GM12878 (cell line): Measurements from ENCODE around the gene NRXN3. TPM values are rescaled to one million over a fixed set of nuclear protein-coding genes. Genes with fewer than 3 reads are reported as not detected.
"Not testable (repeated sequence)": the region's sequence is repeated elsewhere in the genome, so short reads cannot be mapped to it uniquely, and the experiment has no call there.

Experiments
- ATAC-seq: fragments of 200-7000 bp; cut with Tn5 transposase; 3 replicates; pipeline ENCODE4 v1.9.1; 2020; ENCODE audit warnings: mild to moderate bottlenecking, moderate library complexity
- BruUV-seq: library from RNA; stranded (reverse); fragments of 400-500 nt; replicated peaks from 2 replicates; lab custom pipeline; 2021; lab: Mats Ljungman, UMichigan
- CTCF ChIA-PET: fragments of 300-600 bp; sonication (Branson Sonifier 250); formaldehyde crosslinking; extraction: SDS; loops from one replicate; lab custom pipeline; 2021; ENCODE audit warnings: inconsistent platforms; lab: Yijun Ruan, JAX
- POLR2A ChIA-PET: fragments of 350-600 bp; formaldehyde crosslinking; extraction: SDS; loops from one replicate; lab custom pipeline; 2021; ENCODE audit warnings: inconsistent platforms; lab: Charles Lee
- RAD21 ChIA-PET: fragments of 300-600 bp; sonication (Branson Sonifier 250); formaldehyde crosslinking; loops from one replicate; lab custom pipeline; 2023; ENCODE audit warnings: antibody characterized with exemption; ENCODE audit not compliant: unreplicated experiment; lab: Charles Lee
- SMC1A ChIA-PET: fragments of 300-600 bp; sonication (Branson Sonifier 250); formaldehyde crosslinking; loops from one replicate; lab custom pipeline; 2023; ENCODE audit not compliant: unreplicated experiment, uncharacterized antibody; lab: Charles Lee
- DNase-seq: peaks from one replicate; pipeline ENCODE4 v3.0.0-alpha.2; 2011; ENCODE audit warnings: low read depth, low spot score
- FAIRE-seq: peaks from 3 replicates; lab custom pipeline; 2011; peaks lifted over from hg19 to GRCh38; lab: Jason Lieb, UNC
- H2AFZ ChIP-seq: 2 replicates; pipeline ENCODE4 v1.6.0; 2011; ENCODE audit warnings: low read depth, low read length, control low read depth; ENCODE audit not compliant: control insufficient read depth
- H3K27ac ChIP-seq: 2 replicates; pipeline ENCODE4 v1.5.1; 2011; ENCODE audit warnings: control low read depth; ENCODE audit not compliant: control insufficient read depth, insufficient read depth
- H3K27me3 ChIP-seq, 2 experiments: replicated peaks in 1 of 2; 2 replicates each; pipeline versions ENCODE4 v1.6.0 to v1.6.1; 2011; ENCODE audit warnings: low read length in 1 of 2; ENCODE audit not compliant: control insufficient read depth in 2 of 2, insufficient read depth in 2 of 2
- H3K36me3 ChIP-seq, 2 experiments: 2 replicates each; pipeline ENCODE4 v1.5.1; 2011; ENCODE audit warnings: low read length in 1 of 2; ENCODE audit not compliant: control insufficient read depth in 2 of 2, insufficient read depth in 2 of 2
- H3K4me1 ChIP-seq: 2 replicates; pipeline ENCODE4 v1.6.1; 2011; ENCODE audit warnings: mild to moderate bottlenecking, low read length, moderate library complexity, mixed read lengths; ENCODE audit not compliant: control insufficient read depth, insufficient read depth
- H3K4me2 ChIP-seq: 2 replicates; pipeline ENCODE4 v1.6.0; 2011; ENCODE audit warnings: control low read depth; ENCODE audit not compliant: control insufficient read depth, insufficient read depth
- H3K4me3 ChIP-seq: fragments of 200-600 bp; sonication (generic); 2 replicates; pipeline ENCODE4 v1.5.1; 2016
- H3K79me2 ChIP-seq: 2 replicates; pipeline ENCODE4 v1.6.0; 2011; ENCODE audit warnings: low read length; ENCODE audit not compliant: control insufficient read depth, insufficient read depth
- H3K9ac ChIP-seq: 2 replicates; pipeline ENCODE4 v1.8.0; 2011; ENCODE audit warnings: low read length, control low read depth, mixed read lengths; ENCODE audit not compliant: control insufficient read depth, insufficient read depth
- H3K9me3 ChIP-seq: replicated peaks from 3 replicates; pipeline ENCODE4 v1.5.1; 2011; ENCODE audit warnings: mild to moderate bottlenecking, low read length; ENCODE audit not compliant: control insufficient read depth, insufficient read depth
- H4K20me1 ChIP-seq: 2 replicates; pipeline ENCODE4 v1.6.0; 2011; ENCODE audit not compliant: control insufficient read depth, insufficient read depth
- BCL3 ChIP-seq: IDR thresholded peaks from 2 replicates; pipeline ENCODE4 v1.6.1; 2011; ENCODE audit warnings: borderline replicate concordance, low read depth, mild to moderate bottlenecking, moderate library complexity, low read length; ENCODE audit not compliant: insufficient read depth, poor library complexity, severe bottlenecking
- MAX ChIP-seq: IDR thresholded peaks from 2 replicates; pipeline ENCODE4 v1.6.1; 2012; ENCODE audit warnings: low read depth, low read length, improper control_type of control experiment
- POLR2A ChIP-seq: IDR thresholded peaks from 2 replicates; pipeline ENCODE4 v1.6.1; 2011; ENCODE audit warnings: low read depth, mild to moderate bottlenecking, low read length
- POU2F2 ChIP-seq: IDR thresholded peaks from 3 replicates; pipeline ENCODE4 v1.6.1; 2011; ENCODE audit warnings: low read depth, mild to moderate bottlenecking, low read length, borderline replicate concordance
- SMARCA5 ChIP-seq: fragments of 450-650 bp; IDR thresholded peaks from 2 replicates; pipeline ENCODE4 v1.6.1; 2017; ENCODE audit warnings: mild to moderate bottlenecking
- SP1 ChIP-seq: IDR thresholded peaks from one replicate; pipeline ENCODE4 v1.6.1; 2011; ENCODE audit warnings: low read depth, low read length
- TCF12 ChIP-seq: IDR thresholded peaks from 2 replicates; pipeline ENCODE4 v1.6.1; 2011; ENCODE audit warnings: low read depth, mild to moderate bottlenecking, low read length
- WGBS: methylation state at CpG from one replicate; pipeline ENCODE4 v1.1.6; 2016; ENCODE audit warnings: low lambda C conversion rate; ENCODE audit not compliant: insufficient replicate concordance, insufficient coverage; ENCODE audit errors: missing lambda C conversion rate; 5-methylcytosine and 5-hydroxymethylcytosine counted together
- in situ Hi-C: fragments of 300-500 bp; cut with MboI; formaldehyde crosslinking; loops from 9 replicates; pipeline ENCODE4 v1.14.3; 2018; ENCODE audit warnings: mixed read lengths
- intact Hi-C: fragments of 100-400 bp; cut with micrococcal nuclease; formaldehyde crosslinking; loops from one replicate; pipeline ENCODE4 v1.14.2; 2022; ENCODE audit not compliant: unreplicated experiment
- polyA plus RNA-seq, 11 experiments: library from polyadenylated mRNA; depleted of rRNA in 4 of 11; unstranded in 6 of 11; stranded (reverse) in 5 of 11; fragments of >200 nt; fragmentation: Nextera tagmentation in 4 of 11; fragmentation: Illumina TruSeq in 1 of 11; extraction: Ambion mirVana in 4 of 11; extraction: Trizol in 1 of 11; gene quantifications; 1 replicate in 1 of 11; 2 replicates in 10 of 11; pipeline versions ENCODE4 v1.2.1 to v1.2.3, GENCODE V29; 2011 to 2016; ENCODE audit warnings: inconsistent platforms in 2 of 11, missing spikeins in 2 of 11, low read depth in 1 of 11
- total RNA-seq, 4 experiments: library from RNA; depleted of rRNA in 3 of 4; stranded (reverse); fragments of >200 nt in 3 of 4; fragmentation: Illumina TruSeq in 1 of 4; extraction: Trizol in 1 of 4; gene quantifications; 2 replicates each; pipeline versions ENCODE4 v1.2.1 to v1.2.3, GENCODE V29; 2013 to 2021

NRXN3 gene
- total and polyA plus RNA-seq, 10 of the 15 experiments (the other 5 are each of a cell fraction or from before 2014, with no cell fraction given) = 0.52 to 3.3 (median 1.4) TPM

- no peak for DNase-seq
- intact Hi-C loops = no loop called here
- ChIA-PET SMC1A (no interaction called here), RAD21 (no interaction called here), POLR2A (no interaction called here), CTCF (no interaction called here)
- H3K36me3 ChIP-seq = no peaks in the 10 kb centered on the region
- no peak overlapping the region for H2AFZ ChIP-seq
- in situ Hi-C loops = no loop called here
- no peaks in the 10 kb centered on the region for H3K9me3 ChIP-seq
- H3K9ac ChIP-seq = no peak overlapping the region
- no peaks in the 10 kb centered on the region for H3K4me1 ChIP-seq
- TF ChIP-seq BCL3 = no peak
- no peak for TF ChIP-seq POLR2A
- TF ChIP-seq TCF12 = no peak
- TF ChIP-seq MAX = no peak
- TF ChIP-seq SP1 = no peak
- TF ChIP-seq POU2F2 = no peak
- no peak for TF ChIP-seq SMARCA5
- ATAC-seq = no peak
- WGBS = 38% methylated on average over 2 of the region's 2 CpGs
- BruUV-seq = no TSS peak
- H3K27ac ChIP-seq = no peak overlapping the region
- FAIRE-seq = no peak
- H3K27me3 ChIP-seq = no peaks in the 10 kb centered on the region
- no peaks in the 10 kb centered on the region for H4K20me1 ChIP-seq
- no peak overlapping the region for H3K4me2 ChIP-seq
- no peaks in the 10 kb centered on the region for H3K79me2 ChIP-seq
- H3K4me3 ChIP-seq = no peak overlapping the region
These were observed 933.6 kb downstream of the NRXN3 start for GRCh38 chr14:79103764-79104163.

DNA sequence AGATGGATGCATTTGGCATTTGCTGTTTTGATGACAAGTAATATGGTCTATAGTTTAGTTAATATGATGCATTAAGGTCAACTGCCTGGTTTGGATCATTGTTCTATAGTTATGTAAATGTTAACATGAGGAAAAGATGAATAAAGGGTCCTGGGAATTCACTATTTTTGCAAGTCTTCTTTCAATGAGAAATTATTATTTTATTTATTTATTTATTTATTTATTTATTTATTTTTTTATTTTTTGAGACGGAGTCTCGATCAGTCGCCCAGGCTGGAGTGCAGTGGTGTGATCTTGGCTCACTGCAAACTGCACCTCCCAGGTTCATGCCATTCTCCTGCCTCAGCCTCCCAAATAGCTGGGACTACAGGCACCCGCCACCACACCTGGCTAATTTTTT is 940.4 kb downstream of the NRXN3 start:
- ATAC-seq, H3K4me2 ChIP-seq, intact Hi-C loops, FAIRE-seq, in situ Hi-C loops, H3K27ac ChIP-seq, BruUV-seq, H4K20me1 ChIP-seq, H3K36me3 ChIP-seq, SMC1A ChIA-PET, H3K9me3 ChIP-seq, H3K79me2 ChIP-seq, H3K4me1 ChIP-seq, DNase-seq, POLR2A ChIA-PET, H3K9ac ChIP-seq, CTCF ChIA-PET, H3K4me3 ChIP-seq, RAD21 ChIA-PET, H2AFZ ChIP-seq, H3K27me3 ChIP-seq: not testable (repeated sequence)
- WGBS = 23% methylated on average over 4 of the region's 4 CpGs
